ENCODE measurements around the gene CD40.

GRCh38 chr20:46131396-46131795 is 13.3 kb downstream of the CD40 start:
- no peak for TF ChIP-seq YY1 (IDR thresholded peaks at IDR 0.05; ENCODE audit: low read depth)
- TF ChIP-seq EP300 (IDR thresholded peaks at IDR 0.05; ENCODE audit: borderline replicate concordance in 1 of 2, low read depth in 1 of 2, low read length in 1 of 2), result no peak
